ENCODE measurements around the gene FER.

DNA sequence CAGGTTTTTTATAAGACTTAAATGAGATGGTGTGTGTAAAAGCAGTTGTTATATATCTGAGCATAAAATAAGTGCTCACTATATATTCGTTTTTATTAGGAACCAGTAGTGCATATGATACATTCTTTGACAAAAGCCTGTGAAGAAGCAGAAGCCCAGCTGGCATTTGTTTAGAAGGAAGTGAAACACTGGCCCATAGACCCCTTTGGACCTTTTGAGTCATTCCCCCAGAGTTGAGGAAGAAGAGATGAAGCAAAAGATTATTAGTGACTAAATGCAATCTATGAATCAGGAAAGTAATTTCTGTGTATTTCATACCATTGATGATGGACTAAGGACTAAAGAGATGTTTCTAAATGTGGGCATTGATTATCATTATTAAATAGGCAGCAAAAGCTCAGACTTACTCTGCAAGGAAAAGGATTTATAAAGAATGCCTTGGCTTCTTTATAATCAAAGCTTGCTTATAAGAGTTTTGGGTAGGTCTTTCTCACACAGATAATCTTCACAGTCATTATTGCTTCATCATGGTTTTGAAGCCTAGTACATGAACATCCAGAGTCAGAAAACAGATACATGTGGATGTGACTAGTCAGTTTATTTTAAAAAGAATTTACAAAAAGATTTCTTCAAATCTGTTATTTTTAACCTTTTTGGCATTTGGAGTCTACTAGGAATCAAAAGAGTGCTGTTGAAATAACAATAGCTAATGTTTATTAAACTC, 16.9 kb upstream of the FER start:
- TF ChIP-seq MAZ (IDR thresholded peaks at IDR 0.05; ENCODE audit: borderline replicate concordance, low read depth, low read length) (no peak), MAZ (CRISPR knock-in tag; IDR thresholded peaks at IDR 0.05; ENCODE audit: low read depth) (no peak), CTCF (CRISPR knock-in tag; IDR thresholded peaks at IDR 0.05) (no peak), EP300 (IDR thresholded peaks at IDR 0.05; ENCODE audit: low read depth in 2 of 2, low read length in 2 of 2) (no peak), EP300 (CRISPR knock-in tag; IDR thresholded peaks at IDR 0.05; ENCODE audit: borderline replicate concordance) (no peak), MYC (CRISPR knock-in tag; IDR thresholded peaks at IDR 0.05; ENCODE audit: borderline replicate concordance) (no peak), ZNF383 (CRISPR knock-in tag; IDR thresholded peaks at IDR 0.05; ENCODE audit: borderline replicate concordance) (no peak), ZNF224 (CRISPR knock-in tag; IDR thresholded peaks at IDR 0.05) (no peak), ZUFSP (CRISPR knock-in tag; IDR thresholded peaks at IDR 0.05; ENCODE audit: borderline replicate concordance) (no peak)
- TF ChIP-seq, protein P1, sequence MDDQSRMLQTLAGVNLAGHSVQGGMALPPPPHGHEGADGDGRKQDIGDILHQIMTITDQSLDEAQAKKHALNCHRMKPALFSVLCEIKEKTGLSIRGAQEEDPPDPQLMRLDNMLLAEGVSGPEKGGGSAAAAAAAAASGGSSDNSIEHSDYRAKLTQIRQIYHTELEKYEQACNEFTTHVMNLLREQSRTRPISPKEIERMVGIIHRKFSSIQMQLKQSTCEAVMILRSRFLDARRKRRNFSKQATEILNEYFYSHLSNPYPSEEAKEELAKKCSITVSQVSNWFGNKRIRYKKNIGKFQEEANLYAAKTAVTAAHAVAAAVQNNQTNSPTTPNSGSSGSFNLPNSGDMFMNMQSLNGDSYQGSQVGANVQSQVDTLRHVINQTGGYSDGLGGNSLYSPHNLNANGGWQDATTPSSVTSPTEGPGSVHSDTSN (CRISPR knock-in tag; IDR thresholded peaks at IDR 0.05; ENCODE audit: borderline replicate concordance): no peak
- TF ChIP-seq, protein P2, sequence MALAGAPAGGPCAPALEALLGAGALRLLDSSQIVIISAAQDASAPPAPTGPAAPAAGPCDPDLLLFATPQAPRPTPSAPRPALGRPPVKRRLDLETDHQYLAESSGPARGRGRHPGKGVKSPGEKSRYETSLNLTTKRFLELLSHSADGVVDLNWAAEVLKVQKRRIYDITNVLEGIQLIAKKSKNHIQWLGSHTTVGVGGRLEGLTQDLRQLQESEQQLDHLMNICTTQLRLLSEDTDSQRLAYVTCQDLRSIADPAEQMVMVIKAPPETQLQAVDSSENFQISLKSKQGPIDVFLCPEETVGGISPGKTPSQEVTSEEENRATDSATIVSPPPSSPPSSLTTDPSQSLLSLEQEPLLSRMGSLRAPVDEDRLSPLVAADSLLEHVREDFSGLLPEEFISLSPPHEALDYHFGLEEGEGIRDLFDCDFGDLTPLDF (CRISPR knock-in tag; IDR thresholded peaks at IDR 0.05): no peak

Measured in HepG2 (cell line).